H4 (cell line): ENCODE results near the gene BPIFA3. TPM values are rescaled to one million over a fixed set of nuclear protein-coding genes. Genes with fewer than 3 reads are reported as not detected.

Source experiments
- DNase-seq: peaks from one replicate; pipeline ENCODE4 v3.0.0-alpha.2; 2015; ENCODE audit warnings: low spot score
- total RNA-seq: library from RNA; depleted of rRNA; stranded (reverse); fragments of >200 nt; shearing (Covaris generic); gene quantifications from 2 replicates; pipeline ENCODE4 v1.2.3, GENCODE V29; 2014

The BPIFA3 gene
- total RNA-seq, 1 experiment from 2014 or later, result not detected

- peak; percentile 27 for DNase-seq
Observed at GRCh38 chr20:33211817-33212424, 5.2 kb upstream of the BPIFA3 start.

- DNase-seq, result no peak
Observed at GRCh38 chr20:33224399-33224798, 7.2 kb downstream of the BPIFA3 start.

GRCh38 chr20:33229843-33230242 is 12.7 kb downstream of the BPIFA3 start:
- no peak for DNase-seq

GRCh38 chr20:33231237-33231636 is 14.1 kb downstream of the BPIFA3 start:
- DNase-seq, result no peak

GRCh38 chr20:33232486-33233072 is 15.4 kb downstream of the BPIFA3 start:
- no peak for DNase-seq

GRCh38 chr20:33233129-33233774 is 16.1 kb downstream of the BPIFA3 start:
- DNase-seq, result no peak

- no peak for DNase-seq
Observed at GRCh38 chr20:33234050-33234449, 16.9 kb downstream of the BPIFA3 start.

GRCh38 chr20:33235696-33236095 is 18.5 kb downstream of the BPIFA3 start, which contains the start of gene BPIFA1:
BPIFA1 (plus strand) TSS chr20:33235996; CDS start chr20:33237712, 1,716 bp downstream.
- no peak for DNase-seq

GRCh38 chr20:33236351-33236750 is 19.2 kb downstream of the BPIFA3 start:
- no peak for DNase-seq

GRCh38 chr20:33237989-33238388 is 20.8 kb downstream of the BPIFA3 start:
- no peak for DNase-seq

- no peak for DNase-seq
Observed at GRCh38 chr20:33239418-33239817, 22.3 kb downstream of the BPIFA3 start.

GRCh38 chr20:33239979-33240736 is 23.0 kb downstream of the BPIFA3 start:
- no peak for DNase-seq

- DNase-seq, result no peak
Observed at GRCh38 chr20:33240923-33241322, 23.8 kb downstream of the BPIFA3 start.

GRCh38 chr20:33242319-33243100 is 25.4 kb downstream of the BPIFA3 start:
- no peak for DNase-seq

GRCh38 chr20:33246077-33246476 is 28.9 kb downstream of the BPIFA3 start:
- no peak for DNase-seq

- DNase-seq, result no peak
Observed at GRCh38 chr20:33249456-33249855, 32.3 kb downstream of the BPIFA3 start.

- no peak for DNase-seq
Observed at GRCh38 chr20:33250666-33251065, 33.5 kb downstream of the BPIFA3 start.

- no peak for DNase-seq
Observed at GRCh38 chr20:33251496-33251895, 34.3 kb downstream of the BPIFA3 start.

- no peak for DNase-seq
Observed at GRCh38 chr20:33252460-33252859, 35.3 kb downstream of the BPIFA3 start.

- no peak for DNase-seq
Observed at GRCh38 chr20:33255005-33255404, 37.9 kb downstream of the BPIFA3 start.

GRCh38 chr20:33257237-33257636 is 40.1 kb downstream of the BPIFA3 start:
- no peak for DNase-seq

GRCh38 chr20:33259371-33259770 is 42.2 kb downstream of the BPIFA3 start:
- no peak for DNase-seq
